Smooth muscle cell (in vitro differentiated cells): ENCODE results near the gene TAP2. TPM values are rescaled to one million over a fixed set of nuclear protein-coding genes. Genes with fewer than 3 reads are reported as not detected.

ENCODE experiments used
- DNase-seq: peaks from one replicate; lab custom pipeline; 2025; ENCODE audit not compliant: unreplicated experiment; lab: John Stamatoyannopoulos, UW
- H2AFZ ChIP-seq: fragments of 200-600 bp; sonication (generic); 2 replicates; pipeline ENCODE4 v1.6.0; 2016; ENCODE audit warnings: antibody characterized with exemption, low read depth, mild to moderate bottlenecking
- H3F3A ChIP-seq: fragments of 200-600 bp; sonication (generic); 2 replicates; pipeline ENCODE4 v1.6.0; 2017; ENCODE audit warnings: antibody characterized with exemption, low read depth
- H3K27ac ChIP-seq: fragments of 200-600 bp; sonication (generic); 2 replicates; pipeline ENCODE4 v1.5.1; 2016; ENCODE audit warnings: low read depth, mild to moderate bottlenecking
- H3K27me3 ChIP-seq: fragments of 200-600 bp; sonication (generic); 2 replicates; pipeline ENCODE4 v1.6.1; 2016; ENCODE audit warnings: low read depth, mild to moderate bottlenecking
- H3K36me3 ChIP-seq: fragments of 200-600 bp; sonication (generic); 2 replicates; pipeline ENCODE4 v1.5.1; 2016; ENCODE audit warnings: low read depth
- H3K4me1 ChIP-seq: fragments of 200-600 bp; sonication (generic); 2 replicates; pipeline ENCODE4 v1.5.1; 2016; ENCODE audit warnings: low read depth
- H3K4me2 ChIP-seq: fragments of 200-600 bp; sonication (generic); 2 replicates; pipeline ENCODE4 v1.6.0; 2016; ENCODE audit warnings: mild to moderate bottlenecking
- H3K4me3 ChIP-seq: fragments of 200-600 bp; sonication (generic); 2 replicates; pipeline ENCODE4 v1.5.1; 2016; ENCODE audit warnings: mild to moderate bottlenecking
- H3K79me2 ChIP-seq: fragments of 200-600 bp; sonication (generic); 2 replicates; pipeline ENCODE4 v1.6.0; 2016; ENCODE audit warnings: low read depth, mild to moderate bottlenecking
- H3K9ac ChIP-seq: fragments of 200-600 bp; sonication (generic); 2 replicates; pipeline ENCODE4 v1.6.0; 2016; ENCODE audit warnings: low read depth
- H3K9me3 ChIP-seq: fragments of 200-600 bp; sonication (generic); replicated peaks from 2 replicates; pipeline ENCODE4 v1.5.1; 2016; ENCODE audit warnings: low read depth
- H4K20me1 ChIP-seq: fragments of 200-600 bp; sonication (generic); 2 replicates; pipeline ENCODE4 v1.6.0; 2016; ENCODE audit warnings: low read depth
- WGBS: methylation state at CpG from one replicate; pipeline ENCODE4 v1.1.7; 2016; ENCODE audit warnings: low lambda C conversion rate; 5-methylcytosine and 5-hydroxymethylcytosine counted together
- polyA plus RNA-seq: library from polyadenylated mRNA; unstranded; fragments of >200 nt; fragmentation: Nextera tagmentation; extraction: Ambion mirVana; gene quantifications from 2 replicates; pipeline ENCODE4 v1.2.1, GENCODE V29; 2016
- total RNA-seq: library from RNA; depleted of rRNA; stranded (reverse); fragments of >200 nt; gene quantifications from 2 replicates; pipeline ENCODE4 v1.2.3, GENCODE V29; 2014
- TF ChIP-seq, protein P1 (sequence below): fragments of 200-600 bp; sonication (generic); IDR thresholded peaks from 2 replicates; pipeline ENCODE4 v1.5.1; 2017; ENCODE audit warnings: borderline replicate concordance, mild to moderate bottlenecking, antibody characterized with exemption; ENCODE audit not compliant: insufficient read depth, poor library complexity, severe bottlenecking

Gene TAP2
- total and polyA plus RNA-seq, 2 experiments from 2014 or later, result 0.40 to 6.1 TPM

- DNase-seq, result no peak
- no peaks in the 10 kb centered on the region for H4K20me1 ChIP-seq
- H3K27ac ChIP-seq, result no peak overlapping the region
- peaks cover 58% of the 10 kb centered on the region for H3K27me3 ChIP-seq
- no peak overlapping the region for H2AFZ ChIP-seq
- H3K9ac ChIP-seq, result no peak overlapping the region
- no peaks in the 10 kb centered on the region for H3F3A ChIP-seq
- H3K4me1 ChIP-seq, result no peaks in the 10 kb centered on the region
- H3K4me2 ChIP-seq, result no peak overlapping the region
- no peaks in the 10 kb centered on the region for H3K79me2 ChIP-seq
- H3K9me3 ChIP-seq, result no peaks in the 10 kb centered on the region
- 92% methylated on average over 10 of the region's 10 CpGs for WGBS
- no peak overlapping the region for H3K4me3 ChIP-seq
- H3K36me3 ChIP-seq, result no peaks in the 10 kb centered on the region
- TF ChIP-seq, protein P1, sequence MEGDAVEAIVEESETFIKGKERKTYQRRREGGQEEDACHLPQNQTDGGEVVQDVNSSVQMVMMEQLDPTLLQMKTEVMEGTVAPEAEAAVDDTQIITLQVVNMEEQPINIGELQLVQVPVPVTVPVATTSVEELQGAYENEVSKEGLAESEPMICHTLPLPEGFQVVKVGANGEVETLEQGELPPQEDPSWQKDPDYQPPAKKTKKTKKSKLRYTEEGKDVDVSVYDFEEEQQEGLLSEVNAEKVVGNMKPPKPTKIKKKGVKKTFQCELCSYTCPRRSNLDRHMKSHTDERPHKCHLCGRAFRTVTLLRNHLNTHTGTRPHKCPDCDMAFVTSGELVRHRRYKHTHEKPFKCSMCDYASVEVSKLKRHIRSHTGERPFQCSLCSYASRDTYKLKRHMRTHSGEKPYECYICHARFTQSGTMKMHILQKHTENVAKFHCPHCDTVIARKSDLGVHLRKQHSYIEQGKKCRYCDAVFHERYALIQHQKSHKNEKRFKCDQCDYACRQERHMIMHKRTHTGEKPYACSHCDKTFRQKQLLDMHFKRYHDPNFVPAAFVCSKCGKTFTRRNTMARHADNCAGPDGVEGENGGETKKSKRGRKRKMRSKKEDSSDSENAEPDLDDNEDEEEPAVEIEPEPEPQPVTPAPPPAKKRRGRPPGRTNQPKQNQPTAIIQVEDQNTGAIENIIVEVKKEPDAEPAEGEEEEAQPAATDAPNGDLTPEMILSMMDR, result no peak
Measured at GRCh38 chr6:32845384-32845884, 6.9 kb upstream of the TAP2 start.

DNA sequence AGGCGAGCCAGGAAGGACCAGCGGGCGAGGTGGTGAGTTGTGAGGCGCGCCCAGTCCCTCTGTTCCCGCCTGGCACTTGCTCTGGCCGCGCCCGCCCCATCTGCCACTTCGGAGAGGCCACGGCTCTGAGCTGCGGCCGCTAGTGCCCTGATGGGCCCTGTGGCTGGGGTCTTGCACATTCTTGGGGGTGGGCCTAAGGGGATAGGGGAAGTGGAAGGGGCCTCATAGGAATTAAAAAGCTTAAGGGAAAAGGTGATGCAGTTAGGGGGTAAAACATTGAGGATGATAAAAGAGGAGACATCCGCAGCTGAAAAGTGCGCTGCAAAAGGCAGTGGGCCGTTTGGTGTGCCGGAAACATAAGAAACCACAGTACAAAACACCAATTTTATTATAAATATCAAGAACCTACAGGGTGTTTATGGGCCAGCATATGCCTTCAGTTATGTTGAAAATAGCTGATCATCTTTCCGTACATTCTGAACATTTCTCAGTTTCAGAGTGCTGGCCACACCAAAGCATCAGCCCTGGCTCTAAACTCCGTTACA, 6.4 kb upstream of the TAP2 start:
- Histone ChIP-seq H3K9me3 (no peaks in the 10 kb centered on the region), H3K9ac (no peak overlapping the region), H3K4me2 (peak overlapping the region; percentile 92), H3K4me1 (no peaks in the 10 kb centered on the region), H2AFZ (peak overlapping the region; percentile 99), H3K27me3 (peaks cover 56% of the 10 kb centered on the region), H3K27ac (no peak overlapping the region), H4K20me1 (no peaks in the 10 kb centered on the region), H3K79me2 (no peaks in the 10 kb centered on the region), H3K36me3 (no peaks in the 10 kb centered on the region), H3K4me3 (peak overlapping the region; percentile 88), H3F3A (no peaks in the 10 kb centered on the region)
- WGBS, result 37% methylated on average over 15 of the region's 19 CpGs
- TF ChIP-seq, protein P1, result no peak
- no peak for DNase-seq

- peak within 1 kb of the TSS; percentile 99 for H2AFZ ChIP-seq
- TF ChIP-seq, protein P1, result no peak
- no peaks in the 10 kb centered on the region for H3K36me3 ChIP-seq
- H3K9ac ChIP-seq, result peak within 1 kb of the TSS; percentile 69
- peak within 1 kb of the TSS; percentile 88 for H3K4me3 ChIP-seq
- WGBS, result 1% methylated on average over 40 of the region's 40 CpGs
- peak within 1 kb of the TSS; percentile 92 for H3K4me2 ChIP-seq
- peak; percentile 70 for DNase-seq
- H3F3A ChIP-seq, result no peaks in the 10 kb centered on the region
- H3K27me3 ChIP-seq, result peaks cover 56% of the 10 kb centered on the region
- H3K9me3 ChIP-seq, result no peaks in the 10 kb centered on the region
- no peaks in the 10 kb centered on the region for H3K4me1 ChIP-seq
- no peak within 1 kb of the TSS for H3K27ac ChIP-seq
- no peaks in the 10 kb centered on the region for H4K20me1 ChIP-seq
- H3K79me2 ChIP-seq, result no peaks in the 10 kb centered on the region
Measured at GRCh38 chr6:32843979-32844838, 5.7 kb upstream of the TAP2 start, which contains the start of gene PSMB8. TSS of gene PSMB8 (minus strand) at chr6:32844047. CDS start at chr6:32843996, 51 bp downstream.
